ENCODE measurements around the gene CLDND2.

CLDND2 gene

GRCh38 chr19:51375504-51376221, 6.9 kb upstream of the CLDND2 start:
- TF ChIP-seq CTCF (conservative IDR thresholded peaks at IDR 0.05; ENCODE audit: low read length): no peak
- no peak overlapping the region for H3K4me3 ChIP-seq (ENCODE audit: low read length)
- DNase-seq (ENCODE audit: low read depth): no peak

DNA sequence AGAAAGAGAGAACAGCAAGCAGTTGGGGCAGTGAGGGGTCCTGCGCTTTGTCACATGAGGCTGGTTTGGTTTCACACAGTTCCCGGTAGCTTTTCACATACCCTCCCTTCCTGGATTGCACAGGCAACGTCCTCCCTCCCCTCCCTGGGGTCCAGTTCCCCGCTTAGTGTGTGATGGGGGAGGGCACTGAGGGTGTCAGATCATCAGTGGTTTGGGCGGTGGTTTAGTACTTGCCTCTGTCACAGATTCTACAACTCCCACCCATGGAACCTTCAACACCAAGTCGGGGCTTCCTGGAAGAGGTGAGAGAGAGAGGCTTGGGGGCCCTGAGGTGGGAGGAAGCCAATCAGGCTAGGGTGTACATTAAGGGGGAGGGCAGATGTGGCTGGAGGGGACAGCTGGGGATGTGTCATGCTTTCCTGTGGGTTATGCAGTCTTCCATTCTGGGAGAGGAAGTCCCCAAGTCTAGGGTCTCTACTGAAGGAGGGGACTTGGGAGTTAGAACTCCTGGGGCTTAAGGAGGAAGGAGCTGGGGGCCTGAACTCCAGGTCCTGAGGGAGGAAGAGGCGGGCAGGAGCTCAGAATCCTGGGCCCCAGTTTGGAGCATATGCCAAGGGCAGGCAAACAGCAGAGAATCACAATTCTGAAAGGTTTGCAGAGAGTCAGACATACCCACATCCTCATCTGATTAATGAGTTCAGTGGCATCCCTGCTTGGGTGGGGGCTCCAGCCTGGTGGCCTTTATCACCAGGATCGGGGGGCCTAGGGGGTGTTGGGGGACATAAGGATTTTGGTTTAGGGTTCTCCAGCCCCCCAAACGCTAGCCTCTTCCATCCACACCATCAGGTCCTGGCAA, 4.1 kb upstream of the CLDND2 start, which contains the start of gene NKG7:
Gene NKG7, minus strand, starts transcription at position 6 of the 856 bp plus-strand sequence. CDS start 119 bp downstream, outside the sequence.
- TF ChIP-seq CTCF (conservative IDR thresholded peaks at IDR 0.05; ENCODE audit: low read length): no peak
- no peak for DNase-seq (ENCODE audit: low read depth)

DNA sequence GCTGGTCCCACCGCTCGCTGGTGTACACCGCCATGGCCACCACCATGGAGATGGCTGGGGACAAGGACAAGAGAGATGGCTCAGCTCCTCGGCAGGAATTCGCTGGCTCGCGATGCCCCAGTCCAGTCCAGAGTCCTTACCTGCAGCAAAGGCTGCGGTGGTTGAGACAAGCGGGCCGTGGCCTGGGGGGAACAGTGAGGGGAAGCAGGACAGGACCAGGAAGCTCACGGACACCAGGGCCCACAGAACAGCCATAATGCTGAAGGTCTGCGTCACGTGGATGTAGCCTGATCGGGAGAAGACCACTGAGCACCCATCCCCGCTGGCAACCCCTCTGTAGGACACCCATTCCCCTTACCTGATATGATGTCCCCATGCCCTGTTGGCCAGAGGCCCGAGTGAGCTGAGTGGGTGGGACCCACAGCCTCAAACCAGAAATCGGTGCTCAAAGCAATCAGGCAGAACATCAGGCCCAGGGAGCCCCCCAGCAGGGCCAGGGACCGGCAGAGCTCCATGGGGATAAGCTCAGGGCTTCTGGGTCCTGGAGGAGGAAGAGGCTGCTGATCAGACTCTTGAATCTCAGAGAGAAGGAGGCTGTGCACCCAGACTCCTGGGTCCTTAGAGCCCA, 3.3 kb upstream of the CLDND2 start:
- H3K4me3 ChIP-seq (ENCODE audit: low read length): no peak overlapping the region
- TF ChIP-seq CTCF (conservative IDR thresholded peaks at IDR 0.05; ENCODE audit: low read length): no peak
- no peak for DNase-seq (ENCODE audit: low read depth)

More for the DNA sequence above, 4.1 kb upstream of the CLDND2 start, which contains the start of gene NKG7:
- no peak within 1 kb of the TSS for H3K4me3 ChIP-seq (ENCODE audit: low read length)

- DNase-seq (ENCODE audit: low read depth): no peak
- no peak for TF ChIP-seq CTCF (conservative IDR thresholded peaks at IDR 0.05; ENCODE audit: low read length)
- H3K4me3 ChIP-seq (ENCODE audit: low read length): no peak overlapping the region
Measured at GRCh38 chr19:51371186-51371690, 2.4 kb upstream of the CLDND2 start.

DNA sequence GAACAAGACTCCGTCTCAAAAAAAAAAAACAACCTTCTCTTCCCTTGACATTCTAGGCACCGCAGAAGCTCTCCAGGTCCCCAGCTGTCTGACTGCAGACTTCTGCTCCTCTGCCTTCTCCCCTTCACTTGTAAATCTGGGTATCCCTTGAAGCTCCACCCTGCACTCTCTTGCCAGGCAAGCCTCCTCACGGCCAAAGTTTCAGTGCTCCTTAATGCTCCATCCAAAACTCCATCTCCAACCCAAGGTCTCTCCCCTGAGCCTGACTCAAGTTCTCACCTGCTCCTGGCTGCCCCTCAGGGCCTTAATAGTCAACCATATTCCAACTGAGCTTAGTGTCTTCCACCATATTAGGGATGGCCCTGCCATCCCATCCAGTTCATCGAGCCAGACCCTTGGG, 1.4 kb upstream of the CLDND2 start:
- no peak for TF ChIP-seq CTCF (conservative IDR thresholded peaks at IDR 0.05; ENCODE audit: low read length)
- no peak for DNase-seq (ENCODE audit: low read depth)
- no peak overlapping the region for H3K4me3 ChIP-seq (ENCODE audit: low read length)

DNA sequence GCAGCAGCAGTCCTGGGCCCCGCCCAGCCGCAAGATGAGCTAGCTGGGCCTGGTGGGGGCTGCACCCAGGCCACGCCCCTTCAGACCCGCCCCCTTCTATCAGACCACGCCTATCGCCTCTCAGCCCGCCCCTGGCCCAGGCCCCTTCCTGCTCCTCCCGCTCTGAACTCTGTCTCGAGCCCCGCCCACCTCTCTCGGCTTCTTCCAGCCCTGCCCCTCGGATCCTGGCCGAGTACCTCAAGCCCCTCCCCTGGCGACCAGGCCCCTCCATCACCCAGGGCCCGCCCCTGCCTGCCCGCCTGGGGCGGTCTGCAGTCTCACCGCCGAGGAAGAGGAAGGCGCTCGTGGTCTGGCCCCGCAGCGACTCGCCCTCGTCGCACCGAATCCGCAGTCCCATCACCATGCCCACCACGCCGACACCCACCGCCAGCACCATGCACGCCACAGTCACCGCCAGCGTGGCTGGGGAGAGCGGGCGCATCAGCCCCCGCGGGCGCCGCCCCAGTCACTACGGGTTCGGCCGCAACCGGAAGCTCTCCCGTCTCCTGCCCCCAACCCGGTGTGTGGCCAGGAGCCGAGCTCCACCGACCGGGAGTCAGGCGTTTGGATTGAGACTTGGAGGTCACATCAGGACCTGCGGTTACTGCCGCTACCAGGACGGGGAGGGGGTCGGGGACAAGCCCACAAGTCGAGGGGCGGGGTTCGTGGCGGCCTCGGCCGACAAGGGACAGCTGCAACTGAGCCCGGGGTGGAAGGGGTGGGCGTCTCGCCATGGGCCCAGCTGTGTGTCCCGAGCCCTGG, 1.0 kb downstream of the CLDND2 start:
- peak; percentile 98 for DNase-seq (ENCODE audit: low read depth)
- no peak for TF ChIP-seq CTCF (conservative IDR thresholded peaks at IDR 0.05; ENCODE audit: low read length)
- peak overlapping the region; percentile 79 for H3K4me3 ChIP-seq (ENCODE audit: low read length)

All from AG10803 (cell line).